Stimulated activated CD8-positive, alpha-beta memory T cell treated with anti-CD3 and anti-CD28 coated beads, Interleukin-7, amount 100 ng/mL, for 4 hours (primary cell): ENCODE measurements around the gene WFDC10B.
"Not testable (repeated sequence)": the region's sequence is repeated elsewhere in the genome, so short reads cannot be mapped to it uniquely, and the experiment has no call there.

ENCODE experiments used
- DNase-seq, 2 donors: peaks; one replicate each; pipeline ENCODE4 v3.0.0-alpha.2; 2020; ENCODE audit warnings: low read depth in 2 of 2

WFDC10B gene

GRCh38 chr20:45647441-45648050 is 57.3 kb downstream of the WFDC10B start:
- no peak for DNase-seq

- DNase-seq = no peak
Observed at GRCh38 chr20:45646875-45647274, 57.9 kb downstream of the WFDC10B start.

GRCh38 chr20:45645869-45646268 is 59.0 kb downstream of the WFDC10B start:
- not testable (repeated sequence) for DNase-seq

- DNase-seq = not testable (repeated sequence)
Observed at GRCh38 chr20:45641076-45641475, 63.7 kb downstream of the WFDC10B start.

GRCh38 chr20:45639687-45640086 is 65.1 kb downstream of the WFDC10B start:
- no peak for DNase-seq

GRCh38 chr20:45636513-45636912 is 68.3 kb downstream of the WFDC10B start:
- no peak for DNase-seq
